H1 (cell line): ENCODE results near the gene UIMC1. TPM values are rescaled to one million over a fixed set of nuclear protein-coding genes. Genes with fewer than 3 reads are reported as not detected.

ENCODE experiments used
- SUZ12 ChIP-seq: fragments of 200-600 bp; sonication (generic); IDR thresholded peaks from 2 replicates; pipeline ENCODE4 v1.6.1; 2012; ENCODE audit warnings: mild to moderate bottlenecking, inconsistent platforms, low read length, moderate library complexity, mixed read lengths
- polyA plus RNA-seq, 7 experiments: library from polyadenylated mRNA; depleted of rRNA in 3 of 7; stranded (reverse) in 5 of 7; unstranded in 2 of 7; fragments of >200 nt in 5 of 7; fragments of 200-250 nt in 2 of 7; gene quantifications; 1 replicate in 5 of 7; 2 replicates in 1 of 7; 4 replicates in 1 of 7; pipeline versions ENCODE4 v1.2.1 to v1.2.3, GENCODE V29; 2011 to 2013; ENCODE audit warnings: missing spikeins in 2 of 7, mixed read lengths in 2 of 7
- total RNA-seq: library from RNA; stranded (reverse); fragmentation: NEBNext Ultra II Directional; extraction: Animal tissue kit (Norgen Biotek cat#: 25700); gene quantifications from 2 replicates; pipeline ENCODE4 v1.2.1, GENCODE V29; 2021
- TF ChIP-seq, protein P1 (sequence below): IDR thresholded peaks from 2 replicates; pipeline ENCODE4 v1.6.1; 2012; ENCODE audit warnings: inconsistent platforms

UIMC1 gene
- total and polyA plus RNA-seq, 2 of the 8 experiments (the other 6 are each of a cell fraction or from before 2014, with no cell fraction given) = 12.8 to 43.7 TPM

DNA sequence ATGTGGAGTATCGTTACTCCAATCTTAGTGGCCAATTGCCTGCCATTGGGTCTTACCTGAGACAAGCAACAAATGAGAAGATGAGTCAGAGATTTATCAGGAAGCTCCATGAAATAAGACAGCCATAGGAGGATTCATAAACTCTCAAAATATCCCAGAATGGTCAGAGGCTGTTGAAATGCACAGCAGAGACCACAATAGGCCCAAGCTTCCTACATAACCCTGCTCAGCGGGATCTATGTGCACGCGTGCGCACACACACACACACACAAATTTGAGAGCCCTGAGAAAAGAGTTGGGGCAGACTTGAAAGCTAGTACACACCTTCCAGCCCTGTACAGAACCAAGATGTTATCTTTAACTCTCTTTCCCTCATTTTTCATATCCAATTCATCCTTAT is 9.8 kb downstream of the UIMC1 start (continued):
- TF ChIP-seq, protein P1, sequence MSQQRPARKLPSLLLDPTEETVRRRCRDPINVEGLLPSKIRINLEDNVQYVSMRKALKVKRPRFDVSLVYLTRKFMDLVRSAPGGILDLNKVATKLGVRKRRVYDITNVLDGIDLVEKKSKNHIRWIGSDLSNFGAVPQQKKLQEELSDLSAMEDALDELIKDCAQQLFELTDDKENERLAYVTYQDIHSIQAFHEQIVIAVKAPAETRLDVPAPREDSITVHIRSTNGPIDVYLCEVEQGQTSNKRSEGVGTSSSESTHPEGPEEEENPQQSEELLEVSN = no peak
- no peak for TF ChIP-seq SUZ12
